HepG2 (cell line): Measurements from ENCODE around the gene PHKG2. TPM values are rescaled to one million over a fixed set of nuclear protein-coding genes. Genes with fewer than 3 reads are reported as not detected.

Experiments
- ATF7 ChIP-seq, 2 experiments: fragments of 450-650 bp in 1 of 2; sonication (generic) in 1 of 2; formaldehyde crosslinking in 1 of 2; IDR thresholded peaks; 2 replicates each; pipeline versions ENCODE4 v1.4.0 to v1.6.1; 2016 to 2020; ENCODE audit warnings: antibody characterized with exemption in 1 of 2, mild to moderate bottlenecking in 1 of 2, missing genetic modification reagents in 1 of 2
- CC2D1A ChIP-seq: sonication (generic); formaldehyde crosslinking; IDR thresholded peaks from 2 replicates; pipeline ENCODE4 v1.8.1; 2023; ENCODE audit warnings: mild to moderate bottlenecking, missing genetic modification reagents
- HDAC2 ChIP-seq: sonication (generic); formaldehyde crosslinking; IDR thresholded peaks from 2 replicates; pipeline ENCODE4 v1.4.0; 2020; ENCODE audit warnings: missing genetic modification reagents
- HOXA7 ChIP-seq: sonication (generic); formaldehyde crosslinking; IDR thresholded peaks from 2 replicates; pipeline ENCODE4 v1.8.1; 2022; ENCODE audit warnings: mild to moderate bottlenecking, missing genetic modification reagents, moderate library complexity
- KDM2A ChIP-seq: sonication (generic); formaldehyde crosslinking; IDR thresholded peaks from 2 replicates; pipeline ENCODE4 v1.4.0; 2020; ENCODE audit warnings: low read depth, missing genetic modification reagents, borderline replicate concordance
- MEIS1 ChIP-seq: sonication (generic); formaldehyde crosslinking; IDR thresholded peaks from 2 replicates; pipeline ENCODE4 v1.9.0; 2021; ENCODE audit warnings: mild to moderate bottlenecking, missing genetic modification reagents, moderate library complexity, borderline replicate concordance
- NCOA1 ChIP-seq: sonication (generic); formaldehyde crosslinking; IDR thresholded peaks from 2 replicates; pipeline ENCODE4 v1.9.0; 2021; ENCODE audit warnings: missing genetic modification reagents
- NONO ChIP-seq, 2 experiments: fragments of 450-650 bp in 1 of 2; sonication (generic) in 1 of 2; formaldehyde crosslinking in 1 of 2; IDR thresholded peaks in 1 of 2; conservative IDR thresholded peaks in 1 of 2; 2 replicates each; pipeline versions ENCODE4 v1.6.1 to v1.8.0; 2017 to 2022; ENCODE audit warnings: mild to moderate bottlenecking in 1 of 2, missing genetic modification reagents in 1 of 2, moderate library complexity in 1 of 2
- PTBP1 ChIP-seq: fragments of 200-400 bp; formaldehyde crosslinking; IDR thresholded peaks from 2 replicates; pipeline ENCODE4 v1.6.1; 2018; ENCODE audit warnings: low read length, low read depth; ENCODE audit not compliant: poor library complexity, severe bottlenecking
- RFX1 ChIP-seq: fragments of 450-650 bp; IDR thresholded peaks from 2 replicates; pipeline ENCODE4 v1.6.1; 2017
- SMAD1 ChIP-seq: sonication (generic); formaldehyde crosslinking; IDR thresholded peaks from 2 replicates; pipeline ENCODE4 v1.4.0; 2020; ENCODE audit warnings: missing genetic modification reagents, low read depth, mild to moderate bottlenecking, borderline replicate concordance
- SP140L ChIP-seq: sonication (generic); formaldehyde crosslinking; IDR thresholded peaks from 2 replicates; pipeline ENCODE4 v1.4.0; 2020; ENCODE audit warnings: missing genetic modification reagents, borderline replicate concordance
- TP53 ChIP-seq: sonication (generic); formaldehyde crosslinking; conservative IDR thresholded peaks from 2 replicates; pipeline ENCODE4 v1.4.0; 2020; ENCODE audit warnings: missing genetic modification reagents
- ZFAT ChIP-seq: sonication (generic); formaldehyde crosslinking; conservative IDR thresholded peaks from 2 replicates; pipeline ENCODE4 v1.8.1; 2023; ENCODE audit warnings: missing genetic modification reagents, inconsistent platforms
- ZNF549 ChIP-seq: sonication (generic); formaldehyde crosslinking; IDR thresholded peaks from 2 replicates; pipeline ENCODE4 v1.5.0; 2020; ENCODE audit warnings: missing genetic modification reagents
- ZNF737 ChIP-seq: sonication (generic); formaldehyde crosslinking; IDR thresholded peaks from 2 replicates; pipeline ENCODE4 v1.5.0; 2020; ENCODE audit warnings: missing genetic modification reagents, mild to moderate bottlenecking, borderline replicate concordance
- ZNF790 ChIP-seq: sonication (generic); formaldehyde crosslinking; IDR thresholded peaks from 2 replicates; pipeline ENCODE4 v1.8.0; 2022; ENCODE audit warnings: missing genetic modification reagents, mild to moderate bottlenecking, borderline replicate concordance
- polyA plus RNA-seq, 8 experiments: library from polyadenylated mRNA; depleted of rRNA in 3 of 8; stranded (reverse) in 7 of 8; unstranded in 1 of 8; fragments of >200 nt; fragmentation: Illumina TruSeq in 4 of 8; extraction: Trizol in 4 of 8; gene quantifications; 2 replicates each; pipeline versions ENCODE4 v1.2.1 to v1.2.3, GENCODE V29; 2011 to 2016; ENCODE audit warnings: low read depth in 4 of 8, missing spikeins in 1 of 8, mixed read lengths in 1 of 8; ENCODE audit not compliant: insufficient read depth in 1 of 8
- total RNA-seq, 5 experiments: library from RNA; depleted of rRNA; stranded (reverse); fragments of >200 nt; fragmentation: Illumina TruSeq; extraction: Trizol; gene quantifications; 2 replicates each; pipeline ENCODE4 v1.2.3, GENCODE V29; 2016; ENCODE audit warnings: low read depth in 1 of 5
- TF ChIP-seq, protein P1 (sequence below): sonication (generic); formaldehyde crosslinking; IDR thresholded peaks from 2 replicates; pipeline ENCODE4 v1.5.1; 2020; ENCODE audit warnings: mild to moderate bottlenecking, missing genetic modification reagents, borderline replicate concordance
- TF ChIP-seq, protein P2 (sequence below): sonication (generic); formaldehyde crosslinking; IDR thresholded peaks from 2 replicates; pipeline ENCODE4 v1.4.0; 2020; ENCODE audit warnings: missing genetic modification reagents, borderline replicate concordance
- TF ChIP-seq, protein P3 (sequence below): sonication (generic); formaldehyde crosslinking; IDR thresholded peaks from 2 replicates; pipeline ENCODE4 v1.4.0; 2020; ENCODE audit warnings: mild to moderate bottlenecking, low read depth, missing genetic modification reagents
- TF ChIP-seq, protein P4 (sequence below): IDR thresholded peaks from 2 replicates; pipeline ENCODE4 v1.6.1; 2016; ENCODE audit warnings: missing biosample characterization, missing genetic modification reagents, low read depth

Gene PHKG2
- total and polyA plus RNA-seq, 2 of the 13 experiments (the other 11 are each of a cell fraction or from before 2014, with no cell fraction given) = 37.4 to 42.1 TPM

DNA sequence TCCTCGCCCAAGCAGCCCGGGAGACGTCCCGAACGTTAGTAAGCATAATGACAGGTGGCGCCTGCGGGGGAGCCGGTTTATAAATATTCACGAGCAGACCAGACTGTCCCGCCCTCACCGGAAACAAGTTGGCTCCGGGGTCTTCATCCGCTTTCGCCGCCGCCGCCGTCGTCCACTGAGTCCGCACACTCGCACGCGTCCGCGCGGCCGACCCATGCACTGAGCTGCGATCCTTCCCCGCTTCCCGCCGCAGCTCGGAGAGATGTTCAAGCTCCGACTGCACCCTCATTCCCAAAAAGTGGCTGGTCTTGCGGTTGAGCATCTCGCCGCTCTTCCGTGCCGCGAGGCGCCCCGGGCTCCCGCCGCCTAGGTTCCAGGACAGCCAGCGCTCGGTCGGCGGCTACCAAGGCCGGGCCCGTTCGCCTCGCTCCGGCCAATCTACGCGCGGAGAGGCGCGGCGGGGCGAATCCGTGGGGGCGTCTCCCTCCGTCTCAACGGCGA, 13.3 kb downstream of the PHKG2 start (continued):
- TF ChIP-seq, protein P1, sequence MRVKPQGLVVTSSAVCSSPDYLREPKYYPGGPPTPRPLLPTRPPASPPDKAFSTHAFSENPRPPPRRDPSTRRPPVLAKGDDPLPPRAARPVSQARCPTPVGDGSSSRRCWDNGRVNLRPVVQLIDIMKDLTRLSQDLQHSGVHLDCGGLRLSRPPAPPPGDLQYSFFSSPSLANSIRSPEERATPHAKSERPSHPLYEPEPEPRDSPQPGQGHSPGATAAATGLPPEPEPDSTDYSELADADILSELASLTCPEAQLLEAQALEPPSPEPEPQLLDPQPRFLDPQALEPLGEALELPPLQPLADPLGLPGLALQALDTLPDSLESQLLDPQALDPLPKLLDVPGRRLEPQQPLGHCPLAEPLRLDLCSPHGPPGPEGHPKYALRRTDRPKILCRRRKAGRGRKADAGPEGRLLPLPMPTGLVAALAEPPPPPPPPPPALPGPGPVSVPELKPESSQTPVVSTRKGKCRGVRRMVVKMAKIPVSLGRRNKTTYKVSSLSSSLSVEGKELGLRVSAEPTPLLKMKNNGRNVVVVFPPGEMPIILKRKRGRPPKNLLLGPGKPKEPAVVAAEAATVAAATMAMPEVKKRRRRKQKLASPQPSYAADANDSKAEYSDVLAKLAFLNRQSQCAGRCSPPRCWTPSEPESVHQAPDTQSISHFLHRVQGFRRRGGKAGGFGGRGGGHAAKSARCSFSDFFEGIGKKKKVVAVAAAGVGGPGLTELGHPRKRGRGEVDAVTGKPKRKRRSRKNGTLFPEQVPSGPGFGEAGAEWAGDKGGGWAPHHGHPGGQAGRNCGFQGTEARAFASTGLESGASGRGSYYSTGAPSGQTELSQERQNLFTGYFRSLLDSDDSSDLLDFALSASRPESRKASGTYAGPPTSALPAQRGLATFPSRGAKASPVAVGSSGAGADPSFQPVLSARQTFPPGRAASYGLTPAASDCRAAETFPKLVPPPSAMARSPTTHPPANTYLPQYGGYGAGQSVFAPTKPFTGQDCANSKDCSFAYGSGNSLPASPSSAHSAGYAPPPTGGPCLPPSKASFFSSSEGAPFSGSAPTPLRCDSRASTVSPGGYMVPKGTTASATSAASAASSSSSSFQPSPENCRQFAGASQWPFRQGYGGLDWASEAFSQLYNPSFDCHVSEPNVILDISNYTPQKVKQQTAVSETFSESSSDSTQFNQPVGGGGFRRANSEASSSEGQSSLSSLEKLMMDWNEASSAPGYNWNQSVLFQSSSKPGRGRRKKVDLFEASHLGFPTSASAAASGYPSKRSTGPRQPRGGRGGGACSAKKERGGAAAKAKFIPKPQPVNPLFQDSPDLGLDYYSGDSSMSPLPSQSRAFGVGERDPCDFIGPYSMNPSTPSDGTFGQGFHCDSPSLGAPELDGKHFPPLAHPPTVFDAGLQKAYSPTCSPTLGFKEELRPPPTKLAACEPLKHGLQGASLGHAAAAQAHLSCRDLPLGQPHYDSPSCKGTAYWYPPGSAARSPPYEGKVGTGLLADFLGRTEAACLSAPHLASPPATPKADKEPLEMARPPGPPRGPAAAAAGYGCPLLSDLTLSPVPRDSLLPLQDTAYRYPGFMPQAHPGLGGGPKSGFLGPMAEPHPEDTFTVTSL = no peak
- no peak for TF ChIP-seq MEIS1 (CRISPR knock-in tag)
- TF ChIP-seq, protein P2, sequence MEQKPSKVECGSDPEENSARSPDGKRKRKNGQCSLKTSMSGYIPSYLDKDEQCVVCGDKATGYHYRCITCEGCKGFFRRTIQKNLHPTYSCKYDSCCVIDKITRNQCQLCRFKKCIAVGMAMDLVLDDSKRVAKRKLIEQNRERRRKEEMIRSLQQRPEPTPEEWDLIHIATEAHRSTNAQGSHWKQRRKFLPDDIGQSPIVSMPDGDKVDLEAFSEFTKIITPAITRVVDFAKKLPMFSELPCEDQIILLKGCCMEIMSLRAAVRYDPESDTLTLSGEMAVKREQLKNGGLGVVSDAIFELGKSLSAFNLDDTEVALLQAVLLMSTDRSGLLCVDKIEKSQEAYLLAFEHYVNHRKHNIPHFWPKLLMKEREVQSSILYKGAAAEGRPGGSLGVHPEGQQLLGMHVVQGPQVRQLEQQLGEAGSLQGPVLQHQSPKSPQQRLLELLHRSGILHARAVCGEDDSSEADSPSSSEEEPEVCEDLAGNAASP (CRISPR knock-in tag) = no peak; the same call in 1 of the 2 replicates
- 0 out of 2 replicates have a peak, but pooled peaks have one; percentile 36 for TF ChIP-seq HOXA7
- no peak for TF ChIP-seq HDAC2 (CRISPR knock-in tag)
- TF ChIP-seq PTBP1 = no peak
- TF ChIP-seq TP53 (CRISPR knock-in tag) = no peak
- TF ChIP-seq ZNF790 = no peak
- TF ChIP-seq, protein P3, sequence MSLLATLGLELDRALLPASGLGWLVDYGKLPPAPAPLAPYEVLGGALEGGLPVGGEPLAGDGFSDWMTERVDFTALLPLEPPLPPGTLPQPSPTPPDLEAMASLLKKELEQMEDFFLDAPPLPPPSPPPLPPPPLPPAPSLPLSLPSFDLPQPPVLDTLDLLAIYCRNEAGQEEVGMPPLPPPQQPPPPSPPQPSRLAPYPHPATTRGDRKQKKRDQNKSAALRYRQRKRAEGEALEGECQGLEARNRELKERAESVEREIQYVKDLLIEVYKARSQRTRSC (CRISPR knock-in tag) = no peak
- TF ChIP-seq NONO (IDR thresholded peaks at IDR 0.05) = no peak
- no peak; the same call in 1 of the 2 replicates for TF ChIP-seq NONO (CRISPR knock-in tag; conservative IDR thresholded peaks at IDR 0.05)
- TF ChIP-seq ATF7 (IDR thresholded peaks at IDR 0.05) = no peak
- no peak for TF ChIP-seq ATF7 (CRISPR knock-in tag; IDR thresholded peaks at IDR 0.05)
- TF ChIP-seq, protein P4, sequence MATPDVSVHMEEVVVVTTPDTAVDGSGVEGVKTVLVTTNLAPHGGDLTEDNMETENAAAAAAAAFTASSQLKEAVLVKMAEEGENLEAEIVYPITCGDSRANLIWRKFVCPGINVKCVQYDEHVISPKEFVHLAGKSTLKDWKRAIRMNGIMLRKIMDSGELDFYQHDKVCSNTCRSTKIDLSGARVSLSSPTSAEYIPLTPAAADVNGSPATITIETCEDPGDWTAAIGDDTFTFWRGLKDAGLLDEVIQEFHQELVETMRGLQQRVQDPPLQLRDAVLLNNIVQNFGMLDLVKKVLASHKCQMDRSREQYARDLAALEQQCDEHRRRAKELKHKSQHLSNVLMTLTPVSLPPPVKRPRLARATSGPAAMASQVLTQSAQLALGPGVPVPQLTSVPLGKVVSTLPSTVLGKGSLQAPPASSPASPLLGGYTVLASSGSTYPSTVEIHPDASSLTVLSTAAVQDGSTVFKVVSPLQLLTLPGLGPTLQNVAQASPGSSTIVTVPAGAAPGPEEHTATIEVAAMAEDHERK = no peak
- TF ChIP-seq RFX1 = no peak
- no peak for TF ChIP-seq NCOA1
- TF ChIP-seq SMAD1 = no peak
- TF ChIP-seq ZNF737 = 0 out of 2 replicates have a peak, but pooled peaks have one; percentile 4
- TF ChIP-seq ZNF549 (CRISPR knock-in tag) = no peak
- no peak for TF ChIP-seq ZFAT (CRISPR knock-in tag)
- no peak for TF ChIP-seq CC2D1A (CRISPR knock-in tag)
- peak; percentile 47 for TF ChIP-seq KDM2A (CRISPR knock-in tag)
- no peak for TF ChIP-seq SP140L
